ENCODE data around the gene PRRT1B.

PRRT1B gene

DNA sequence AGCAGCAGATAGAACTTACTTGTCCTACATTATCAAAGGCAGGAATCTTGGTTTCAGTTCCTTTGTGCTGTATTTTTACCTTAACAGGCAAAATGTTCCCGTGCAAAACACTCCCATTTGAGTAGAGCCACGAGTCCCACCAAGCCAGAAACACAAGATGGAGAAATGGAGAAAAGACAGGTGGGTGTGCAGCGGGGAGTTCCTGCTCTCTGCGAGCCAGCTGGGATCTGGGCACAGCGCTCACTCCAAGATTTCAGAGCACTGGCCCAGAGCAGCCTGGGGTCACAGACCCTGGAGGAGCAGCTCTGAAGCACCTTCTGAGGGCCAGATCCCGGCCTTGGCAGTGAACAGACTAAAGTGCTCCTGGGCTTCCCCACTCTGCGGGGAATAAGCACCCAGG lies 17.1 kb upstream of the PRRT1B start:
- in situ Hi-C loops (cut with MboI; ENCODE audit: low pct_unique_long_range_greater_than_20kb, low sequenced_read_pairs, unreplicated experiment) = no loop called here
- no peak for DNase-seq (ENCODE audit: low spot score)
- TF ChIP-seq, protein P1, sequence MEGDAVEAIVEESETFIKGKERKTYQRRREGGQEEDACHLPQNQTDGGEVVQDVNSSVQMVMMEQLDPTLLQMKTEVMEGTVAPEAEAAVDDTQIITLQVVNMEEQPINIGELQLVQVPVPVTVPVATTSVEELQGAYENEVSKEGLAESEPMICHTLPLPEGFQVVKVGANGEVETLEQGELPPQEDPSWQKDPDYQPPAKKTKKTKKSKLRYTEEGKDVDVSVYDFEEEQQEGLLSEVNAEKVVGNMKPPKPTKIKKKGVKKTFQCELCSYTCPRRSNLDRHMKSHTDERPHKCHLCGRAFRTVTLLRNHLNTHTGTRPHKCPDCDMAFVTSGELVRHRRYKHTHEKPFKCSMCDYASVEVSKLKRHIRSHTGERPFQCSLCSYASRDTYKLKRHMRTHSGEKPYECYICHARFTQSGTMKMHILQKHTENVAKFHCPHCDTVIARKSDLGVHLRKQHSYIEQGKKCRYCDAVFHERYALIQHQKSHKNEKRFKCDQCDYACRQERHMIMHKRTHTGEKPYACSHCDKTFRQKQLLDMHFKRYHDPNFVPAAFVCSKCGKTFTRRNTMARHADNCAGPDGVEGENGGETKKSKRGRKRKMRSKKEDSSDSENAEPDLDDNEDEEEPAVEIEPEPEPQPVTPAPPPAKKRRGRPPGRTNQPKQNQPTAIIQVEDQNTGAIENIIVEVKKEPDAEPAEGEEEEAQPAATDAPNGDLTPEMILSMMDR (IDR thresholded peaks at IDR 0.05; ENCODE audit: extremely low read depth, insufficient read depth, missing control alignments) = no peak

DNA sequence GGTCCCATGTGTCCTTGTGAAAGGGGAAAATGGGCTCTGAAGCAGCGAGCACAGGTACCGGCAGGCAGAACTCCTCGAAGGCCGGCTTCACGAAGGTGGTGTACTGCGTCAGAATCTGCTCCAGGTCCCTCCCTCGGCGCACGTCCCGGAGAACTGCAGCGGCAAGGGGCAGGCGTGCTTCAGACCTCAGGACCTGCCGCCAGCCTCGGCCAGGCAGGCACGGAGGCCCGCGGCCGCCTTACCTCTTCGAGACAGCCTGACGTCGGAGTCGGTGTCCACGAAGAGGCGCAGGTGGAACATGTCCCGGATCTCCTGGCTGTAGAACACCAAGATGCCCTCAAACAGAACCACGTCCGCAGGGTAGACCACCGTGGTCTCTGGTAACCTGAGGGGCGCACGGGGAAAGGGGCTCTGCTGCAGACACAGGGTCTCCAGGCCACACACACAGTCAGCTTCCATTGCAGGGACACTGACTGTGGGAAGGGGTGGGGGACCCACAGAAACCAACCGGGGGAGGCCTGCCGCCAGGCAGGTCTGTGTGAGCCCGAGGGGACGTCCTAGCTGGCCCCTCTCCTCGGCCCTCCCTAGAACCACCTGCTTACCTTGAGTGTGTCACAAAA lies 16.3 kb upstream of the PRRT1B start:
- TF ChIP-seq, protein P1 (IDR thresholded peaks at IDR 0.05; ENCODE audit: extremely low read depth, insufficient read depth, missing control alignments) = no peak
- in situ Hi-C loops (cut with MboI; ENCODE audit: low pct_unique_long_range_greater_than_20kb, low sequenced_read_pairs, unreplicated experiment) = no loop called here
- DNase-seq (ENCODE audit: low spot score) = no peak

DNA sequence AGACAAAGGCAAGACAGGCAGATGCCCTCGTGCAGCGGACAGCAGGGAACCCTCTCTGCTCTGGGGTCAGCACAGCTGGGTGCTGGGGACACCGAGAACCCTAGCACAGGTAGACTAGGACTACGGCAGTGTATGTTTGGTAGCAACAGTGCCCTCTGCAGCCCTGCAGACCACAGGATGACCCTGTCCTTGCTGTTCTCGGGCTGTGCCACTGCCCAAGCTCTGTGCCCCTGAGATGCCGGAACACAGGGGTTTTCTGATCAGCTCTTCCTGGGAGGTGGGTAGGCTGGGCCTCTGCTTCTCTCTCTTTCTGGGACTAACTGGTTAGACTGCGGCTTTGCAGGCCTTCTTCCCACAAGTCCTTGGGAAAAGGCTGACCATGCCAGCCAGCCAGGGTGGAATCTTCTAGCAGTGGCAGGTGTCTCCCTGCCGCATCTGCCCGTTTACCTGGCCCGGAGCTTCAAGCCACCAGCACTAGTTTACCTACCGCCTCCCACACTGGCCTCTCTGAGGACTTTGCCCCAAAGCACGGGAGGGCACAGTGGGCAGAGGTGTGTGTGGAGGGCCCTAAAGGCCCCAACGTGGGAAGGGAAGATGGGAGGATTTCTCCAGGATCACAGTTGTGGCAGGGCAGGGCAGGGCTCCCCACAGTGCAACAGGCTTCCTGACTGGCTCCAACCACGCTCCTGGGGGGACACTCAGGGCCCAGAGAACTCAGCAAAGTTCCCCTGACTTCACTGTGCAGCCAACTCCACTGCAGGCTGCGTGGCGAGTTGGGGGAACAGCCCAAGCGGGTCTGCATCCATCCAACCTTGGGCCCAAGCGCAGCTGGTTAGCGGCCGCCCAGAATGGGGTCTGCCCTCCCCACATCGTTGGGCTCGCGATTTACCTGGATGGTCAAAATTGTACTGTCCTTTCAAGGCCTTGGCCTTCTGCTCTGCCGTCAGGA lies 15.5 kb upstream of the PRRT1B start:
- TF ChIP-seq, protein P1 (IDR thresholded peaks at IDR 0.05; ENCODE audit: extremely low read depth, insufficient read depth, missing control alignments) = no peak
- in situ Hi-C loops (cut with MboI; ENCODE audit: low pct_unique_long_range_greater_than_20kb, low sequenced_read_pairs, unreplicated experiment) = no loop called here
- no peak for DNase-seq (ENCODE audit: low spot score)

DNA sequence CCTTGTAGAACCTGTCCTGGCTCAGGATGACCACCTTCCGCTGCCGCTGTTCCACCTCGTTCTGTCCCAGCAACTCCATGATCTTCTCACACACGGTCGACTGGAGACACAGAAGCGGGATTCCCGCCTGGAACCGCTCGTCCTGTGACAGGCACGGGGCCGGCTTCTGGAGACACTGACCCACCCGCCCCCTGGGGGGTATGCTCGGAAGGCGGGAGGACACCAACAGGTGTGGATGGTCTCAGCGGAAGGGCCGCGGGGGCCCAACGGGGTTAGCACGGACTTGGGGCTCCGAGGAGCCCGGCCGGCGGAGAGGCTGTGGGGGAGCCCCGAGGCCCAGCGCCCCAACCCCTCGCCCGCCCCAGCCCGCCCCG lies 14.8 kb upstream of the PRRT1B start:
- DNase-seq (ENCODE audit: low spot score) = peak; percentile 70
- TF ChIP-seq, protein P1 (IDR thresholded peaks at IDR 0.05; ENCODE audit: extremely low read depth, insufficient read depth, missing control alignments) = no peak
- in situ Hi-C loops (cut with MboI; ENCODE audit: low pct_unique_long_range_greater_than_20kb, low sequenced_read_pairs, unreplicated experiment) = no loop called here

DNA sequence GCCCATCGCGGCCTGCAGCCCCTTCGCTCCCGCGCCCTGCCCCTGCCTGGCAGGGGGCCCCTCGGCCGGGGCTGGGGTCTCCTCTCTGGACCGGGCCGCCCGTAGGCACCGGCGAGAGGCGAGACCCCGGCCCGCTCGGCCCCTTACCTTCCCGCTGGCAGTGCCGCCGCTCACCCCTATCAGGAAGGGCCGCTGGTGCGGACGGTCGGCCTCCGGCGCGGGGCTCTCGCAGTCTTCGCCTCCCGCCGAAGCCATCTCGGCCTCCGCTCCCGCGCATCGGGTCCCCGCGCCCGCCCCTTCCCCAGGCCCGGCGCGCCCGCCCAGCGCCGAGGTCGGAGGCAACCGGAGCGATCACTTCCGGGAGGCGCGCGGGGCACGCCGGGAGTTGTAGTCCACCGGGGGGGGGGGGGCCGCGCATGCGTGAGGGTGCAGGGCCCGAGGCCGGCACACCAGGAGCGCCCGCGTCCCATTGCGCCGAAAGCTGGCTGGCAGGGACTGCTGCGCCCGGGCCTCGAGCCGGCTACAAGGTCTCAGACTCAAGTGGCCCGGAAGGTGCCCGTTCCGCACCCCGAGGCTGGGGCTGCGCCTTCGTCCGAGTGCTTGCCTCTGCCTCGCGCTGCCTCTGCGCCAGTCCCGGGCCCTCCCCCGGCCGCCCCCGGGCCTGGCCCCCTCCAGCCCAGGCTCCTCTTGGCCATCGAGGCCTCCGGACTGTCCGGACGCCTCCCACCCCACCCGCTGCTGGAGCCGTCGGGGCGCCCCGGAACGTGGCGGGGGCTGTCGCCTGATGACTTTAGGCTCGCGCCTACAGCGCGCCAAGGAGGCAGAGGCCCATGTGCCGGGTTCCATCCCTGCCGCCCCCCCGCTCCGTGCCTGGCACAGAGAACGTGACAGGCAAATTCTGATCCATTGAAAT lies 14.1 kb upstream of the PRRT1B start, which contains the start of gene UCK1:
TSS of gene UCK1 (minus strand) at position 344 of the 913 bp plus-strand sequence. CDS start at position 255, 89 bp downstream.
- DNase-seq (ENCODE audit: low spot score) = peak; percentile 99
- TF ChIP-seq, protein P1 (IDR thresholded peaks at IDR 0.05; ENCODE audit: extremely low read depth, insufficient read depth, missing control alignments) = no peak
- in situ Hi-C loops (cut with MboI; ENCODE audit: low pct_unique_long_range_greater_than_20kb, low sequenced_read_pairs, unreplicated experiment) = no loop called here

DNA sequence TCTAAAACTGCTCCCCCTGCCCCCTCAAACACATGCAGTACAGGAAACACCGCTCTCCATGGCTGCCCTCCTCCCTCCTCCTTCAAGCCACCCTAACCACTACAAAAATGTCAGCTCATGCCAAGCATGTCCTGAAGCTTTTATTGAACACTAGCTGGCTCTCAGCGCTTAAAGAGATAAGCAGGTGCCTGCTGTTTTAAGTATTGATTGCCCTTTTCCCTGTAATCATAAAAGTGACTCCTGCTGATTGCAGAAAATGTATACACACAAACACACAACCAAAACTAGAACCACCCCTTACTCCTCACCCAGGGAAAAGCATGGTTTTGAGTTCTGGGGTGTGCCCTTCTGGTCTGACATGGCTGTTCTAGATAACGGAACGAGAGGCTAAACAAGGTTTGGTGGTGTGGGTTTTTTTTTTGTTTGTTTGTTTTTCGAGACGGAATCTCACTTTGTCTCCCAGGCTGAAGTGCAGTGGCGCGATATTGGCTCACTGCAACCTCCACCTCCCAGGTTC lies 10.5 kb upstream of the PRRT1B start:
- in situ Hi-C loops (cut with MboI; ENCODE audit: low pct_unique_long_range_greater_than_20kb, low sequenced_read_pairs, unreplicated experiment) = no loop called here
- no peak for DNase-seq (ENCODE audit: low spot score)
- TF ChIP-seq, protein P1 (IDR thresholded peaks at IDR 0.05; ENCODE audit: extremely low read depth, insufficient read depth, missing control alignments) = no peak
